ENCODE measurements around the gene RABL3.
"Not testable (repeated sequence)": the region's sequence is repeated elsewhere in the genome, so short reads cannot be mapped to it uniquely, and the experiment has no call there.

Gene RABL3

GRCh38 chr3:120682095-120682681 lies 60.1 kb downstream of the RABL3 start, which contains the start of gene HGD:
Gene HGD, minus strand, starts transcription at chr3:120682239. Its CDS starts 128 bp downstream, at chr3:120682111.
- DNase-seq (ENCODE audit: low spot score): peak; percentile 64

GRCh38 chr3:120681506-120682038 lies 60.7 kb downstream of the RABL3 start:
- DNase-seq (ENCODE audit: low spot score): no peak

GRCh38 chr3:120681018-120681417 lies 61.3 kb downstream of the RABL3 start:
- no peak for DNase-seq (ENCODE audit: low spot score)

GRCh38 chr3:120680193-120680894 lies 62.0 kb downstream of the RABL3 start:
- DNase-seq (ENCODE audit: low spot score): no peak

- DNase-seq (ENCODE audit: low spot score): no peak
These were observed 63.3 kb downstream of the RABL3 start for GRCh38 chr3:120678984-120679383.

GRCh38 chr3:120678331-120678947 lies 63.9 kb downstream of the RABL3 start:
- peak; percentile 84 for DNase-seq (ENCODE audit: low spot score)

GRCh38 chr3:120677193-120677592 lies 65.1 kb downstream of the RABL3 start:
- DNase-seq (ENCODE audit: low spot score): not testable (repeated sequence)

GRCh38 chr3:120673116-120673515 lies 69.2 kb downstream of the RABL3 start:
- no peak for DNase-seq (ENCODE audit: low spot score)

GRCh38 chr3:120670576-120670975 lies 71.7 kb downstream of the RABL3 start:
- DNase-seq (ENCODE audit: low spot score): no peak

GRCh38 chr3:120664926-120665325 lies 77.4 kb downstream of the RABL3 start:
- no peak for DNase-seq (ENCODE audit: low spot score)

GRCh38 chr3:120661945-120662344 lies 80.4 kb downstream of the RABL3 start:
- DNase-seq (ENCODE audit: low spot score): no peak

GRCh38 chr3:120661106-120661905 lies 81.0 kb downstream of the RABL3 start:
- DNase-seq (ENCODE audit: low spot score): no peak

GRCh38 chr3:120659834-120660233 lies 82.5 kb downstream of the RABL3 start:
- DNase-seq (ENCODE audit: low spot score): no peak

GRCh38 chr3:120659285-120659684 lies 83.0 kb downstream of the RABL3 start:
- DNase-seq (ENCODE audit: low spot score): no peak

- no peak for DNase-seq (ENCODE audit: low spot score)
These were observed 89.3 kb downstream of the RABL3 start for GRCh38 chr3:120652896-120653545.

GRCh38 chr3:120652281-120652680 lies 90.0 kb downstream of the RABL3 start:
- no peak for DNase-seq (ENCODE audit: low spot score)

GRCh38 chr3:120650311-120650710 lies 92.0 kb downstream of the RABL3 start:
- no peak for DNase-seq (ENCODE audit: low spot score)

GRCh38 chr3:120649830-120650233 lies 92.5 kb downstream of the RABL3 start:
- no peak for DNase-seq (ENCODE audit: low spot score)

GRCh38 chr3:120648290-120648689 lies 94.0 kb downstream of the RABL3 start:
- DNase-seq (ENCODE audit: low spot score): no peak

- no peak for DNase-seq (ENCODE audit: low spot score)
These were observed 95.4 kb downstream of the RABL3 start for GRCh38 chr3:120646771-120647432.
